KMS-11 (cell line): ENCODE results near the gene ADAM12.

Experiments used
- H2AFZ ChIP-seq: fragments of 200-600 bp; sonication (generic); 2 replicates; pipeline ENCODE4 v1.6.1; 2016; ENCODE audit warnings: antibody characterized with exemption, mixed run types, low read depth
- H3K27ac ChIP-seq: fragments of 200-600 bp; sonication (generic); 2 replicates; pipeline ENCODE4 v1.6.1; 2016; ENCODE audit warnings: mild to moderate bottlenecking, mixed run types
- H3K27me3 ChIP-seq: fragments of 200-600 bp; sonication (generic); 2 replicates; pipeline ENCODE4 v1.6.1; 2017; ENCODE audit warnings: mild to moderate bottlenecking, low read depth, mixed run types, moderate library complexity; ENCODE audit not compliant: insufficient read depth
- H3K36me3 ChIP-seq: fragments of 200-600 bp; sonication (generic); 2 replicates; pipeline ENCODE4 v1.6.1; 2017; ENCODE audit warnings: mild to moderate bottlenecking, mixed run types; ENCODE audit not compliant: insufficient read depth
- H3K4me1 ChIP-seq: fragments of 200-600 bp; sonication (generic); 2 replicates; pipeline ENCODE4 v1.6.1; 2016; ENCODE audit warnings: mild to moderate bottlenecking, low read depth, mixed run types; ENCODE audit not compliant: poor library complexity, severe bottlenecking
- H3K4me2 ChIP-seq: fragments of 200-600 bp; sonication (generic); 2 replicates; pipeline ENCODE4 v1.7.0; 2016; ENCODE audit warnings: mild to moderate bottlenecking, mixed run types
- H3K4me3 ChIP-seq: fragments of 200-600 bp; sonication (generic); IDR thresholded peaks from 2 replicates; pipeline ENCODE4 v1.6.1; 2017; ENCODE audit warnings: low read depth, low read length, mixed read lengths; ENCODE audit not compliant: insufficient read depth
- H3K79me2 ChIP-seq: fragments of 200-600 bp; sonication (generic); 2 replicates; pipeline ENCODE4 v1.6.1; 2016; ENCODE audit warnings: low read depth, mixed run types; ENCODE audit not compliant: insufficient read depth
- H3K9ac ChIP-seq: fragments of 200-600 bp; sonication (generic); 2 replicates; pipeline ENCODE4 v1.6.1; 2016; ENCODE audit warnings: mild to moderate bottlenecking, mixed run types
- H4K20me1 ChIP-seq: fragments of 200-600 bp; sonication (generic); 2 replicates; pipeline ENCODE4 v1.6.1; 2016; ENCODE audit warnings: mild to moderate bottlenecking, mixed run types; ENCODE audit not compliant: insufficient read depth
- TF ChIP-seq, protein P1 (sequence below): fragments of 200-600 bp; sonication (generic); conservative IDR thresholded peaks from 2 replicates; pipeline ENCODE4 v1.6.1; 2017; ENCODE audit warnings: low read depth, mild to moderate bottlenecking, antibody characterized with exemption, low read length, moderate library complexity, mixed read lengths

Gene ADAM12

DNA sequence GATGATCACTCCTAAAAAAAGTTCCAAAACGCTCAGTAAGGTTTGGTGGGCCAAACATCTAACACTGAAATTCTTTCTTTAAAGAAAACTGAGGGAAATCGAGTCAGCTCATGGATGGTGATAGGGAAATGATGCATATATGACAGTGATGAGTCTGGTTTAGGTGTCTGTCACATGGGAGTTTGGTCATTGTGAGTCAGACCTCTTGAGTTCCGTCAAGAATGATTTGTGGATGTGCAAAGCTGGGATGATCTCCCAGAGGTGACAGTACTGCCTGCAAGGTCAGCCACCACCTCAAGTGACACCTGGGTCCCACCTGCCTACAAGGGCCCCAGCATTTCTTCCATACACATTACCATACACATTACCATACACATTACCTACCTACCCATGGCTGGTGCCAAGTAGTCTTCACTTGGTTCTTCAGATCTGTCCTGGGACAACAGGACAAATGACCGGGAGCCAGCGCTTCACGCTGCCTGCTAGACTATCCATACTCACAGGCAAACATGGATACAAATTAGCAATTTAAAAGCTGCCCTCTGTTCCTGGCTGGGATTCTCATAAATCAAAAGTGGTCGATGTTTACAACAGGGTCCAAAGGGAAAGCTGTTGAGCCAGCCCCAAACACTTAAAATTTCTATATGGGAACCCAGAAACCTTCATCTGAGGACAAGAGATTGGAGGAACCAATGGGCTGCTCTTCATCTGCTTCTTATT is 128.4 kb downstream of the ADAM12 start:
- Histone ChIP-seq H3K4me1 (no peaks in the 10 kb centered on the region), H3K36me3 (no peaks in the 10 kb centered on the region), H3K4me3 (no peak overlapping the region), H3K27ac (no peak overlapping the region), H4K20me1 (no peaks in the 10 kb centered on the region), H3K27me3 (no peaks in the 10 kb centered on the region), H3K9ac (no peak overlapping the region), H3K79me2 (no peaks in the 10 kb centered on the region), H2AFZ (no peak overlapping the region), H3K4me2 (no peak overlapping the region)
- TF ChIP-seq, protein P1, sequence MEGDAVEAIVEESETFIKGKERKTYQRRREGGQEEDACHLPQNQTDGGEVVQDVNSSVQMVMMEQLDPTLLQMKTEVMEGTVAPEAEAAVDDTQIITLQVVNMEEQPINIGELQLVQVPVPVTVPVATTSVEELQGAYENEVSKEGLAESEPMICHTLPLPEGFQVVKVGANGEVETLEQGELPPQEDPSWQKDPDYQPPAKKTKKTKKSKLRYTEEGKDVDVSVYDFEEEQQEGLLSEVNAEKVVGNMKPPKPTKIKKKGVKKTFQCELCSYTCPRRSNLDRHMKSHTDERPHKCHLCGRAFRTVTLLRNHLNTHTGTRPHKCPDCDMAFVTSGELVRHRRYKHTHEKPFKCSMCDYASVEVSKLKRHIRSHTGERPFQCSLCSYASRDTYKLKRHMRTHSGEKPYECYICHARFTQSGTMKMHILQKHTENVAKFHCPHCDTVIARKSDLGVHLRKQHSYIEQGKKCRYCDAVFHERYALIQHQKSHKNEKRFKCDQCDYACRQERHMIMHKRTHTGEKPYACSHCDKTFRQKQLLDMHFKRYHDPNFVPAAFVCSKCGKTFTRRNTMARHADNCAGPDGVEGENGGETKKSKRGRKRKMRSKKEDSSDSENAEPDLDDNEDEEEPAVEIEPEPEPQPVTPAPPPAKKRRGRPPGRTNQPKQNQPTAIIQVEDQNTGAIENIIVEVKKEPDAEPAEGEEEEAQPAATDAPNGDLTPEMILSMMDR, result no peak

DNA sequence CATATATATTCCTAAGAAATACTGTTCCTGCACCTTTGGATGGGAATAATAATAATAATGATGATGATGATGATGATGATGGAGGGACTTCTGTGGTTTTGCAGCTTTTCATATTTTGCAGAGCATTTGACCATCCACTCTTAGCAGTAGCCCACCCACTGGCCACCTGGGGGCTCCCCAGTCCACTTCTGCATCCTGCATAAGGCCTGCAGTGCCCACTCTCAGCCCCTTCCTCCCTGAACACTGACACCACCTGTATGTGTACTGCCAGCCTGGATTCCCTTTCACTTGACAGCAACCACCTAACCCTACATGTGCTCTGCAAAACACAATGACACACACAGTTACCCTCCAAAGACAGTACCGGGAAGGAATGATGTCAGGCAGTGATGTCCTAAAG is 131.4 kb downstream of the ADAM12 start:
- no peaks in the 10 kb centered on the region for H3K36me3 ChIP-seq
- TF ChIP-seq, protein P1, result no peak
- H3K9ac ChIP-seq, result no peak overlapping the region
- H3K79me2 ChIP-seq, result no peaks in the 10 kb centered on the region
- H3K4me2 ChIP-seq, result no peak overlapping the region
- no peaks in the 10 kb centered on the region for H4K20me1 ChIP-seq
- no peak overlapping the region for H2AFZ ChIP-seq
- no peaks in the 10 kb centered on the region for H3K27me3 ChIP-seq
- H3K4me1 ChIP-seq, result no peaks in the 10 kb centered on the region
- no peak overlapping the region for H3K4me3 ChIP-seq
- no peak overlapping the region for H3K27ac ChIP-seq

DNA sequence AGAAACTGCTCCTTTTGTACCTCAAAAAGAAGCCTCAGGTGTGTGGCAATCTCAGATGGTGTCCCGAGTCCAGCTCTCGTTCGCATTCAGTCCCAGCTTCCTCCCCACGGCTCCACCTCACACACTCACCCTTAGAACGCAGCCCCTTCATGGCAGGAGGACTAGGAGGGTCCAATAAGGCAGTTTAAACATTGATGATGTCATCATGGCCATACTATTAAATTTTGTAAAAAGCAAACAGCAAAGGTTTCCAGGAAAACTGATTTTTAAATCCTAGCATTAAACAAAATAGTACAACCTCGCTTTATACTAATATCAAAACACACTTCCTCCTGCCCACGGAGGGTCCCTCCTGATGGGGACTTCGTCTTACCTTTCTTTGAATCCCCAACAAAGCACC is 133.0 kb downstream of the ADAM12 start:
- TF ChIP-seq, protein P1, result no peak
- no peaks in the 10 kb centered on the region for H4K20me1 ChIP-seq
- H3K9ac ChIP-seq, result no peak overlapping the region
- H3K27me3 ChIP-seq, result no peaks in the 10 kb centered on the region
- no peak overlapping the region for H3K4me2 ChIP-seq
- no peak overlapping the region for H2AFZ ChIP-seq
- H3K4me1 ChIP-seq, result no peaks in the 10 kb centered on the region
- H3K4me3 ChIP-seq, result no peak overlapping the region
- H3K79me2 ChIP-seq, result no peaks in the 10 kb centered on the region
- H3K27ac ChIP-seq, result no peak overlapping the region
- no peaks in the 10 kb centered on the region for H3K36me3 ChIP-seq

DNA sequence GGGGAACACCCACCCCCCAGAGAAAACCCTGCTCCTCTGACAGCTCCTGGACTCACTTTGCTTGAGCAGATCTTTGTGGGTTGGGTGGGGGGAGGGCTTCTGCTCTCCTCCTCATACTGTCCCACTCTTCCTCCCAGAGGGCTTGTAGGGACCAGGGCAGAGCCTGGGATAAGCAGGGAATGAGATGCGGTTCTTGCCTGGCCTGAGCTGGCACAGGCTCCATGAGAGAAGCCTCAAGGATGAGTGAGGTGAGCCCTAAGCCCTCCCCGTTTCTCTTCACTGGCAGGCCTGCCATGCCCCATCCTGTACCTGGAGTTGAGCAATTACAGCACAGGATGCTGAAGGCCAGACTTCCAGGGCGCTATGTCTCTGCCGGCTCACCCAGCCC is 134.7 kb downstream of the ADAM12 start:
- H3K4me3 ChIP-seq, result no peak overlapping the region
- H3K36me3 ChIP-seq, result no peaks in the 10 kb centered on the region
- H3K27me3 ChIP-seq, result no peaks in the 10 kb centered on the region
- no peak overlapping the region for H2AFZ ChIP-seq
- H3K9ac ChIP-seq, result no peak overlapping the region
- H3K27ac ChIP-seq, result no peak overlapping the region
- H3K79me2 ChIP-seq, result no peaks in the 10 kb centered on the region
- H4K20me1 ChIP-seq, result no peaks in the 10 kb centered on the region
- TF ChIP-seq, protein P1, result no peak
- no peaks in the 10 kb centered on the region for H3K4me1 ChIP-seq
- no peak overlapping the region for H3K4me2 ChIP-seq
